Activated T-cell treated with anti-CD3 and anti-CD28 coated beads for 1 hour (primary cell): ENCODE measurements around the gene MIOS.
"Not testable (repeated sequence)": the region's sequence is repeated elsewhere in the genome, so short reads cannot be mapped to it uniquely, and the experiment has no call there.

Experiments used
- DNase-seq: peaks from one replicate; pipeline ENCODE4 v3.0.0-alpha.2; 2020; ENCODE audit warnings: low read depth

Gene MIOS

DNA sequence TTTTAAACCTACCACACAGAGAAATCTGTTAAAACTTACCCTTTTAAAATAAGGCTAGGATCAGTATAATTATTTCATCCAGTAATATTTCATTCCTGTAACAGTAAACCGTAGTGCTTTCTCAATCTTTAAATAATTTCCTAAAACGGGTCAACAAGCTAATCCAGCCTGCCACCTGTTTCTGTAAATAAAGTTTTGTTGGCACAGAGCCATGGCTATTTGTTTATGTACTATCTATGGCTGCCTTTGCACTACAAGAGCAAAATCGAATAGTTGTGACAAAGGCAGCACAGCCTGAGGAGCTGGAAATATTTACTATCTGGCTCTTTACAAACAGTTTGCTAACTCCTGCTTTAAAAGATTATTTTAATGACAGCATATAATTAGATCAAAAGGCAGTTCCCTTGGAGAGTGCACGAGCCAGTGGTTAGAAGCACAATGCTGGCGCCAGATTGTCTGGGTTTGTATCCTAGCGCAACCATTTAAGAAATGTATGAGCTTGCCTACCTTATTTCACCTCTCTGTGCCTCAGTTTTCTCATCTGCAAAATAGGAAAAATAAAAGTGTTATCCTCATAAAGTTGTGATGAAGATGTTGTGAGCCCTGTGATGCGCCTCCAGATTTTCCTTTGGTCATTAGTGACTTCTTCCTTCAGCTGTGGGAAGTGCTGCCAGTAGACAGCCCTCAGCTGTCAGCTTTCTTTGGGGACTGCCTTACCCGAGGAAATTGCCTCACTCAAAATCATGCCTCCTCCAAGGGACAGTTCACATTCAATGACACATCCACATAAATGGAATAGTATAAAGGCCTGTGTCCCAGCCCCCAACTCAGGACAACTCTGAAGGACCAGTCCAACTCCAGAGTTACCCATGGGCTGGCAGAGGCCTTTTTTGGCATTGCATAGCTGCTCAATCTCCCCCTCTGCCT, 11.8 kb upstream of the MIOS start:
- no peak for DNase-seq

DNA sequence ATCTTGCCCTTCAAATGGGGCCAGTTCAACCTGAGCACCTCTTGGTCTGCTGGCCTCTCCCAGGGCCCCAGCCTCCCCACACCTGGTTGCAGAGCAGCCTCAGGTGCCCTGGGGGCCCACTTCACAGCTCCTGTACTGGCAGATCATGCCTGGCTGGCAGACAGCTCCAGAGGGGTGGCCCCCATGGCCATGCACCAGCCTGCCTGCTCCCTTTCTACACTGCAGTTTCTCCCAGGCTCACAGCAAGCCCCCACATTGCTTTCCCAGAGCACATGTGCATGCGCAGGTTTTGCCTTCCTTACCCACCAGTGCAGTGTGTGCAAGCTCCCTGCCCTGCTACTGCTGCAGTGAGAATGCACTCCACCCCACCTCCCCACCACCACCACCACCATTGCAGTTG, 9.8 kb upstream of the MIOS start:
- no peak for DNase-seq

DNA sequence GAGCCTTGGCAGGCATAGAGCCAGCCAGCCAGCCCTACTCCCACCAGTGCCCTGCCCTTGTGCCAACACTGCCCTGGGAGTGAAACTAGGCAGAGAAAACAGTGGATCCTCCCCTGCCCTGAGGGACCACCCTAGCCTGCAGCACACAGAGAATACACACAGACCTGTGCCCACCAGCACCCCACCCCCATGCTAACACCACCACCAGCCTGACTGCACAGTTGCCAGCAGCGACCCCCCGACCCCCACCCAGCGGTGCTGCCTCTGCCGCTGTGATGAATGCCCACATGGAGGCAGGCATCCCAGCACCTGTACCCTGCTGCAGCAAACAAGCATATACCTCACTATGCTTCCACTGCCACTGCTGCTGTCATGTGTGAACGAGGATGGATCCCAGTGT, 9.4 kb upstream of the MIOS start:
- DNase-seq, result no peak

DNA sequence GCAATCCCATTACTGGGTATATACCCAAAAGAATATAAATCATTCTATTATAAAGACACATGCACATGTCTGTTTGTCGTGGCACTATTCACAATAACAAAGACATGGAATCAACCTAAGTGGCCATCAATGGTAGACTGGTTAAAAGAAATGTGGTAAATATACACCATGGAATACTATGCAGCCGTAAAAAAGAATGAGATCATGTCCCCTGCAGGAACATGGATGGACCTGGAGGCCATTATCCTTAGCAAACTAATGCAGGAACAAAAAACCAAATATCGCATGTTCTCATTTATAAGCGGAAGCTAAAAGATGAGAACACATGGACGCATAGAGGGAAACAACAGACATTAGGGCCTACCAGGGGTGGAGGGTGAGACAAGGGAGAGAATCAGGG, 5.1 kb upstream of the MIOS start:
- not testable (repeated sequence) for DNase-seq

DNA sequence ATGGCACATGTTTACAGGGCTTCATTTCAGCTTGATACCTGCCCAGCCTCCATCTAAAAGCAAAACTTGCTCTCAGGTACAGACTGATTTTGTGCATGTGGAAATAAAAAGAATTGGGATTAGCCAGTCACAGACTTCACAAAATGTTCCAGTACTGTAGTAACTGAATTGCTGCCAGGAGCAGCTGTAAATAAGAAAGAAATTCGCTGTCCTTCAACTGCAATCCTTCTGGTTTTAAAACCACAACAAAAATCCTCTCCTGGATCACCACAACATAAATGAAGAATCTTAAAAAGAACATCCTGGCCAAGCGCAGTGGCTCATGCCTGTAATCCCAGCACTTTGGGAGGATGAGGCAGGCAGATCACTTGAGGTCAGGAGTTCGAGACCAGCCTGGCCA, 3.9 kb upstream of the MIOS start:
- no peak for DNase-seq

DNA sequence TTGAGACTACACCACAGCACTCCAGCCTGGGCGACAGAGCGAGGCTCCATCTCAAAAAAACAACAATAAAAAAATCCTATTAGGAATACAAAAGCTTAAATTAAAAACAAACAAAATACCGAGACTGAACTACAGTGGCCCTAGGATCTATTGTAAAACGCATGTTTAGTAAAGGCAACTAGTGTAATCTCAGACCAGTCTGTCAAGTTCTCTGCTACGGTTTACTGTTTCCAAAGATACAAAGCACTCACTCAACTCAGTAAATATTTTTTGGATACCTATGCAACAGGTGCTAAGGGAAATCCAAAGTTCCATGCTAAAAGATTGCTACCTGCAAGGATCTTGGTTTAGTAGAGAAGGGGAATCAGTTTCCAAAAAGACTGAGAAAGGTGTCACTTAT, 3.4 kb upstream of the MIOS start:
- DNase-seq, result no peak

DNA sequence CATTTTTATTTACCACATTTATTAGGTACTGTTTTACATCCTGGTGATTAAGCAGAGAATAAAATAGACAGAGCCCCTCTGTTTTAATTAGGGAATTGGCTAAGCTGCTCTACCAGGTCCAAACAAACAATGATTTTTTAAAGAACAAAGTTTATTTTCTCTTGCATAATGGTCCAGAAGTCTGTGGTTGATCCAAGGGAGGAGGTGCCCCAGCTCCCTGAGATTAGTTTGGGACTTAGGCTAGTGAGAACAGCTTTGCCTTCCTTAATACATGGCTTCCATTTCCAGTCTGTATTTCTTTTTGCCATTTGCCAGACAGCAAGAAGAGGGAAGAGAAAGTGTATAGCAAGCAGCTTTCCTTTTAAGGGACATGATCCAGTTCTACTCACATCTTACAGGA, 2.9 kb upstream of the MIOS start:
- no peak for DNase-seq

DNA sequence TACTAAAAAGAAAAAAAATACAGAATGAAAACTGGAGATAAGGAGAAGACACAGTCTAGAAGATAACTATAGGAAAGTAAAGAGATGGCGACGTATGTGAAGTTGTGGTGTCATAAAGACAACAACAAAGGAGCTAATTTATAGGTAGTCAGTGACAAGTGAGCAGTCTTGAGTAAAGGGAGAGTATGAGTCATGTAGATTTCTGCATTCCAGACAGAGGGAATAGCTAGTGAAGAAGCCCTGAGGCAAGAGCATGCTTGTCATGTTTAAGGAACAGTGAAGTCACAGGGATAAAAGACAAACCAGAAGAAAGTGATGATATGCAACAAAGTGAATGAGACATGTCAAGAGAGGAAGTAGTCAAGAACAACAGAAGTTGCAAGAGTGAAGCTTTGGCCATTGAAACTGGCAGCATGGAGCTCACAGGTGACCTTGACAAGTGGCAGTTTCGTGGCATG, 2.3 kb upstream of the MIOS start:
- no peak for DNase-seq

DNA sequence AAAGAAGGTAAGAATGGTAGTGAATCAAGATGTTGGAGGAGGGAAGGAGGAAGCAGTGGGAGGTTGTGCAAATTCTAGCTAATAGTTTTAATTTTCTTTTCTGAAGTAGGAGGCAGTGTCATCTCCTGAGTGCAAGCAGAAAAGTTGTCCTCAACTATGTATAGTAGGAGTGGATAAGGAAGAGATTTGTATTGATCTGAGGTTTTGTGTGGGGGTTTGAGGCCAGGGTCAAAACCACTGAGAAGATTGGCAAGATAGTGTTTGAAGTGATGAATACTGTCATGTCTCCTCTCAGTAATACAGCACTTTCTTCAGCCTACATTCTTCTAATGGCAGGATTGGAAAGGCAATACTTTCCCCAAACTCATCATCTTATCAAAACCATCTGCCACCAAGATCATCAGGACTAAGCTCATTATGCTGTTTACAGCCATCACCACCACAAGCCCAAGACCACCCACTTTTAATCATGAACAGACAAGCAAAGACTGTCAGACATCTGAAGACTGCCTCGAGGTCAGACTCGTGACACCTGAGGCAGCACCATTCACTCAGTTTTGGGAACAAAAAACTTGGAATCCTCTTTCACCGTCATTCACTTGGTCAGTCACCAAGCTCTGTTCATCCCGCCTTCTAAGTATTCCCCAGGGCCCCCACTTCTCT, 1.5 kb upstream of the MIOS start:
- no peak for DNase-seq

DNA sequence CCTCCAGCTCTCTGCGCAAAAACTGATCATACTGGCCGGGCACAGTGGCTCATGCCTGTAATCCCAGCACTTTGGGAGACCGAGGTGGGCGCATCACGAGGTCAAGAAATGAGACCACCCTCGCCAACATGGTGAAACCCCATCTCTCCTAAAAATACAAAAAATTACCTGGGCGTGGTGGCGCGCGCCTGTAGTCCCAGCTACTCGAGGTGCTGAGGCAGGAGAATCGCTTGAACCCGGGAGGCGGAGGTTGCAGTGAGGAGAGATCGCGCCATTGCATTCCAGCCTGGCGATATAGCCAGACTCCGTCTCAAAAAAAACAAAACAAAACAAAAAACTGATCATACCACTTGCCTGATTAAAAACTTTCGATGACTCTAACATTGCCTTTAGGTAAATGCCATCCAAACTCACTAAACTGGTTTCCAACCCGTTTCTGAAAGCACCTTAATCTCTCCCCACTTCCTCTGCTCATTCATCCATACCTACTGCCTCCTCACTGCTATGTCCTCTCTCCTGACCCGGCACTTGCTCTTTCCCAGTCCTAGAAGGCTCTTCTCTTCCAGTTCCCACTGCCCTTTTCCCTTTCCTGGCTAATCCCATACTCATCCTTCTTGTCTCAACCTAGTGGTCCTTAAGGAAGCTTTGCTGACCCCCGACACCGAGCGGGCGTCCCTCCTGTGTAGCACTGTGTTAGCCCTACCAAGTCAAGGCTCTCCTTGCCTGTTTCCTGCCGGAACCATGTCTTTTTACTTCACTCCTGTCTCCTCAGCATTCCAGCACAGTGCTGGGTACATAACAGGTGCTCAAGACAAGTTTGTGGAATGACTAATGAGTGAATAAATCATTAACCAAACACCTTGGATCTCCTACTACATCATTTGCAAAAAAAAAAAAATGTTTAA, 686 bp upstream of the MIOS start:
- DNase-seq, result no peak

DNA sequence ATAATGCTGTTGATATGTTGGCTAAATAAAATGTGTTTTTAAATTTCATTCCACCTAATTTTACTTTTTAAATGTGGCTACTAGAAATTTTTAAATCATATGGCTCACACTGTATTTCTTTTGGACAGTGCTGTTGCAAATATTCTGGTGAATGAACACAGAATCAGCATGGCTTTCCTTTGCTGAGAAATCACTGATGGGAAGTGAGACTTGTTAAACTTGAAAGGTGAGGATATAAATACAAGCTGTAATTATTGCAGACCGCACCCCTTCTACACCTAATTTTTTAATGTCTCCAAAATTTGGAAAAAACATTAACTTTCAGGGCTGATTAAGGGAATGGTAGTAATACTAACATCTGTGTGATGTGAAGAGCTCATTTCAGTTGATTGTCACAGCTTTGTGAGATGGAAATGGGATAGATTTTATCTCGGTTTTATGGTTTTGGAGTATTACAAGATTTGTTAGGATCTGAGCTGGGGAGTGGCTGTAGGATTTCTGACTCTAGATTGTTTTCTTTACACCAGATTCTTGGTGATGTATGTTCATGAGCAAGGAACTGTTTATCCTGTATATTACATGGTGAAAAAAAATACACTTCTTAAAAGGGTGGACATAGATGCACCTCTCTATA, 1.3 kb downstream of the MIOS start:
- DNase-seq, result no peak

DNA sequence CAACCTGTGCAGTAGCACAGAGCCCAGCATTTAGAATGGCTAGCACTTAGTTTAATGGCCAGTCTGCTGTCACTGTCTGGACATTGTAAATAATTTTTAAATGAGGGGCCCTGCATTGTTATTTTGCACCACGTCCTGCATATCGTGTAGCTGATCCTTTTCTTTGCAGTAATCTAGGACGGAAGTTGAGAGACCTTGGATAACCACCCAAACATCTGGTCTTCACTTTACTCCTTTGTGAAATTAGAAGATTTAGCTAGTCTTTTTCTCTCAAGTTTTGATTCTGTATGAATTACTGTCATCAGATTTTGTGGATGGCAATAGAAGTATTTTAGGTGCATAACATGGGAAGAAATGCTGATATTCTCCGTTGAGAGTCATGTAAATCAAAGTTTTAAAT, 1.9 kb downstream of the MIOS start:
- DNase-seq, result no peak

DNA sequence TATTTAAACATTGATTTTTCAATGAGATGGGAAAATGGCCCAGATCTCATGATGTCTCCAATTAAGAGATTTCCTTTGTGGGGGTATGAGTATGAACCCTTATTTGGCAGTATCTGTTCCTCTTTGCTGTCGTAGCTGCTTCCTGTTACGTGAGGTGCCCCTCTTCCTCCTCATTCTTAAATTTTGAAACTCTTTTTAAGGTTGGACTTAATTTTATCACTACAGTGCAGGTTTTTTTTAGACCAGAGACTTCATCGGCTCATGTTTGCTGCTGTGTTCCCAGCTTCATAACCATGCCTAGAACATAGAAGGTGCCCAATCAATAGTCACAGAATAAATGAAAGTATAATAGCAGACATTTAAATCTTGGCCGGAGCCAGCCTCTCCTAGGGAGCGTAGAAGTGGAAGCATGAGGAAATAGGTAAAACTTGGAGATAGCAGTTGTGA, 2.4 kb downstream of the MIOS start:
- DNase-seq, result no peak

DNA sequence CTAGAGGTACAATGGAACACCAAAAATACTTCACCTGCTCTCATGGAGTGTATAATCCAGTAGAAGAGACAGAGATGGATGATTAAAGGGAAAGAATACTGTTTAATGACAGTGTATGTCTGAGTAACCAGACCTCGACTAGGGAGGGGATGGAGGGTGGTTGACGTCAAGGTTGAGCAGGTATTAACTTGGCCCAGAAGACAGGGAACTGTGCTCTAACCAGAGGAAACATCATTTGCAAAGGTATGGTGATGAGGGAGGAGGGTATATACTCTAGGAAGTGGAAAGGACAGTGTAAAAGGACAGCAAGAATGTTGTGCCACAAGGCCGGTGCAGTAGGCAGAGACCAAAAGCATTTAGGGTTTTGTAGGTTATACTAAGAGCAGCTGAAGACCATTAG, 2.9 kb downstream of the MIOS start:
- no peak for DNase-seq

DNA sequence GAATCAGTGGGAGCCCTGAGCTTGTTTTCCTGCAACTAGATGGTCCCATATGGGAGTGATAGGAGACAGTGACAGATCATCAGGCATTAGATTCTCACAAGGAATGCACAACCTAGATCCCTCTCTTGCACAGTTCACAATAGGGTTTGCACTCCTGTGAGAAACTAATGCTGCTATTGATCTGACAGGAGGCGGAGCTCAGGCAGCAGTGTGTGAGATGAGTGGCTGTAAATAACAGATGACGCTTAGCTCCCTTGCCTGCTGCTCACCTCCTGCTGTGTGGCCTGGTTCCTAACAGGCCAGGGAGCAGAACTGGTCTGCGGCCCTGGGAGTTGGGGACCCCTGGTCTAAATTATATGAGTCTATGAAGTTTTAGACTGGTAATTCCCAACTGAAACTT, 3.9 kb downstream of the MIOS start:
- DNase-seq, result no peak

DNA sequence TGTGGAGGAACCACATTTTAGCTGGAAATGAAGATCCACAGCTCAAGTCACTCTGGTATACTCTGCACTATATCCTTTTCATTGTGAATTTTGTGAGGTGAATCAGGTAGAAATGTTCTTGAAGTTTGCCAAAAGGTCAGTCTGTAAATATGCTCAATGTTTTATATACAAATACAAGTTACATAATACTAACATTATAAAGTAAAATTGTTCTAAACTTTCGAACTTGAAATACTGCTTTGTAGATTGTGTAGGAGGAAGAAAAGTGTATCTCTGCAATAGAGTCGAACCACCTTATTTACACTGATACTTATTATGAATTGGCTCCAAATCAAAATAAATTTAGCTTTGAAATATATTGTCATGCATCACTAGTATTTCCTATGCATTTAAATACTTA, 7.0 kb downstream of the MIOS start:
- DNase-seq, result no peak

DNA sequence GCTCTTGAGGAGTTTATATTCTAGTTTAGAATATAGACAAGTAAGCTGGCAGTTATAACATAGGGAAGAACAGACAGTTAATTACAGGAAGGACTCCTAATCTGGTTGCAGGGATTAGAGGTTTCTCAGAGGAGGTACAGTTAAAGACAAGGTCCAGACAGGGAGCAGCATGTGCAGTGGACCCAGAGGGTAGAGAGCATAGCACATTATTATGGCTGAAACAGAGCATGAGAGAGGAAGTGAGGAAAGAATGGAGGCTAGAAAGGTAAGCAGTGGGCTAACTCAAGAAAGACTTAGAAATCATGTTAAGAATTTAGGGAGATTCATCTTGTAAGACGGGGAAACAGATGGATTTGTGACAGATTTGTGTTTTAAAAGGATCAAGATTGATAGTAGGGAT, 9.7 kb downstream of the MIOS start:
- DNase-seq, result no peak

DNA sequence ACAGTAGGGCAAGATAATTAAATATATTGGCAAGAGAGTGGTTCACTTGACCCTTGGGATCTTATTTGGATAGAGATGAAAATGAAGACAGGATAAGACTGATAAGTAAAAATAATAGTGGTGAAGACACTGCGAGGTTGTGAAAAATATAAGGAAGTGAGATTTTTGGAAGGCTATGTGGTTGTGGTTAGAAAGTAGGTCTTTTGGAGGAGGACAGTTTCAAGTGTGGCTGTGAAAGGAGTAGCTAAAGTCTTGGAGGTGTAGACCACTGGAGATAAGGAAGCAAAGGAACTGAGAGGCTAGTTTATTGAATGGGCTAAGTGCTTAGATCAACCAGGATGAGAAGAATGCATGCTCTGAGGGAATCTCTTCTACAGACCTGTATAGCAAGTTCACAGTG, 11.2 kb downstream of the MIOS start:
- no peak for DNase-seq

DNA sequence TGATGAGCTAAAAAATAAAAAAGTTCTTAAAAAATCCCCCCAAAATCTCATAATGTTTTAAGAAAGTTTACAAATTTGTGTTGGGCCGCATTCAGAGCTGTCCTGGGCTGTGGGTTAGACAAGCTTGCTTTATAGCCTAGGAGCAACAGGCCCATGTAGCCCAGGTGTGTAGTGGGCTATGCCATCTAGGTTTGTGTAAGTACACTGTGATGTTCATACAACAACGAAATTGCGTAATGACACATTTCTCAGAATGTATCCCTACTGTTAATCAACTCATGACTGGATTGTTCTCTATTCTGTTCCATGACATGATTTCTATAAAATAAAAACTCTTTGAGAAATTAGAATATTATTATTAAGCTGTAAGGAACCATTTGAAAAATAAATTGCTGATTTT, 13.0 kb downstream of the MIOS start:
- no peak for DNase-seq

DNA sequence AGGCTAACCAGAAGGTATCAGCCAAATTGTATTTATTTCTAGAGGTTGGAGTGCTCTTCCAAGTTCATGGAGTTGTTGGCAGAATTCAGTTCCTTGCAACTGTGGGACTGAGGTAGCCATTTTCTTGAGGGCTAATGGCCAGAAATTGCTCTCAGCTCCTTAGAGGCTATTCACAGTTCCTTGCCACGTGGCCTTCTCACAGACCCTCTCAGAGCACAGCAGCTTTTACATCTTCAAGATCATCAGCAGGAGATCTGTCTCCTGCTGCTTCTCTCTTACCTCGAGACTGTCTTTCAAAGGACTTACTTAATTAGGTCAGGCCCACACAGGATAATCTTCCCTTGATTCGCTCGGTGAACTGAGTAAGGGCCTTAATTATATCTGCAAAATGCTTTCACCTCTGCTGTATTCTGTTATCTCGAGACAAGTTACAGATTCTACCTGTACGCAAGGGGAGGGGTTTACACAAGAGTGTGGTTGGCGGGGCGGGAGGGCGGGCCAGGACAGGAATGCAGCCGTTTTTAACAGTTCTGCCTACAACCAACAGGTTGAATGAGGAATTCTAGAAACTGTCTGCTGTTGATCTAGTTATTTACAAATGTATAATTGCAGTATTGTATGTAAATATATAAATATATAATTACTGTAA, 15.0 kb downstream of the MIOS start:
- no peak for DNase-seq

DNA sequence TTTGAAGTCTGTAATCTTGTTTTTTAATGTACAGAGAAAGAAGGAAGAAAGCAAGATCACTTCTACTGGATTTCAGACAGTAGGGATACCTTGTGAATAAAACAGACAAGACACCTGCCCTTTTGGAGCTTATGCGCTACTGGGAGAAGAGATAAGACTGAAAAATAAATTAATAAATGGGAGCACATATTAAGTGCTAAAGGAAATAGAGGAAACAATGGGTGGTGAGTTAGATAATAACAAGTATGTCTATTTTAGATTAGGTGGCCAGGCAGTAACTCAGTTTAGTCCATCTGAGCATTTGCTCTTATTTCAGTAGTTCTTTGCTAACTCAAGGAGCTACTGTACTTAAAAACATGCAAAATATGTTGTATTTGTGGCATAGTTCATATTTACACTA, 15.9 kb downstream of the MIOS start:
- DNase-seq, result no peak

DNA sequence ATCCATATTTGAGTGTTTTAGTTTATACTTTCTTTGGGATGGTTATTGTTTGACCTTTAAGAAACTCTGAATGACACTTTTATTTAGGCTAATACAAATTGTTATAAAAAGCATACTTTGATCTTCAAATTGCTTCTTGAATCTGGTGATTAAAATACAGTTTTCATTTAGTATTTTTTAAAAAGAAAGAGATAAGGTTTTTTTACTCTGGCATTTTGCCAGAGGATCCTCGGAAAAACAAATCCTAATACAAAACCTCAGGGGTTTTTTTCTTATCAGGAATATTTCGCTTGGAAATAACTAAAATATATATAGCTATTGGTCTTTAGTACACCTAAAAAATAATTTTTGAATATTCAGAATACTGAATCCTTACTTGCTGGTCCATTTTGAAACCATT, 17.0 kb downstream of the MIOS start:
- no peak for DNase-seq
